HG02938 (cell line): ENCODE measurements around the gene MLC1.

ENCODE experiments used
- ATAC-seq: cut with Tn5 transposase; IDR thresholded peaks from one replicate; pipeline ENCODE4 v1.9.1; 2021; ENCODE audit warnings: mild to moderate bottlenecking, moderate library complexity; ENCODE audit not compliant: unreplicated experiment

MLC1 gene

GRCh38 chr22:50016988-50017700, 68.1 kb downstream of the MLC1 start:
- no peak for ATAC-seq

GRCh38 chr22:50016308-50016987, 68.8 kb downstream of the MLC1 start:
- ATAC-seq: no peak

- ATAC-seq: no peak
Measured at GRCh38 chr22:50015451-50016307, 69.5 kb downstream of the MLC1 start.

- ATAC-seq: no peak
Measured at GRCh38 chr22:50014655-50015401, 70.4 kb downstream of the MLC1 start.

GRCh38 chr22:50014053-50014501, 71.1 kb downstream of the MLC1 start:
- no peak for ATAC-seq

GRCh38 chr22:50012211-50013181, 72.7 kb downstream of the MLC1 start, which contains the start of gene IL17REL:
IL17REL (minus strand) TSS chr22:50012765; CDS start chr22:50012646, 119 bp downstream.
- ATAC-seq: no peak

GRCh38 chr22:50011447-50012210, 73.6 kb downstream of the MLC1 start:
- no peak for ATAC-seq

GRCh38 chr22:50010676-50011446, 74.4 kb downstream of the MLC1 start:
- no peak for ATAC-seq

GRCh38 chr22:50009765-50010675, 75.2 kb downstream of the MLC1 start:
- no peak for ATAC-seq
